ENCODE results near the gene ATF6. TPM values are rescaled to one million over a fixed set of nuclear protein-coding genes. Genes with fewer than 3 reads are reported as not detected.

ATF6 gene
- total and polyA plus RNA-seq, 2 donors from 2014 or later, result 11.5 to 35.6 TPM

DNA sequence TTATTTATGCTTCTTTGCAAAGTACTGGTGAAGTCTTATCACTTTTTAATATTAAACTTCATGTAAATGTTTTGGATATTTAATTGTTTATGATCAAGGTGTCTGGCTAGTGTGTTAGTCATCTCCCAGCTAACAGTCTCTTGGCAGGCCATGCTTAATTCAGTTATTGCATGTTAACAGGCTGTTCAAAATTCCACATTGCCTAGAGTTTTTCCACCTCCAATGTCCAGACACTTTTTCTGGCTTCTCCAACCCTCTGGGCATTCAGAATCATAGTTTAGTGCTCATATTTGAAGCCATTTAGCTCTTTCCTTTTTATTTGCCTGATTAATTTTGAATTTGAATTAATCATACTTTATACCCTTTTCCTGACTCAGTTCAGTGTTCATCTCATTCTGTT lies 188.3 kb downstream of the ATF6 start:
- DNase-seq, result no peak
- Histone ChIP-seq H3K9me3 (ENCODE audit: control insufficient read depth in 2 of 3, insufficient read depth in 1 of 3, low read length in 3 of 3) (no peaks in the 10 kb centered on the region), H3K27ac (ENCODE audit: low read depth in 2 of 2, low read length in 2 of 2) (no peak overlapping the region), H3K27me3 (ENCODE audit: control insufficient read depth, insufficient read depth, low read length) (no peaks in the 10 kb centered on the region), H3K36me3 (ENCODE audit: control insufficient read depth in 2 of 3, insufficient read depth in 3 of 3, low read length in 3 of 3) (peaks cover 0 to 6% (median 5%) of the 10 kb centered on the region in 3 donors), H3K4me3 (ENCODE audit: low read length in 3 of 3) (no peak overlapping the region), H3K9ac (ENCODE audit: low read length in 3 of 3) (no peak overlapping the region), H3K4me1 (ENCODE audit: control insufficient read depth in 2 of 3, insufficient read depth in 2 of 3, low read depth in 1 of 3, low read length in 3 of 3) (no peaks in the 10 kb centered on the region)
- intact Hi-C loops (cut with DNase I), result no loop called here
- no peak for FAIRE-seq
- TF ChIP-seq, protein P1, sequence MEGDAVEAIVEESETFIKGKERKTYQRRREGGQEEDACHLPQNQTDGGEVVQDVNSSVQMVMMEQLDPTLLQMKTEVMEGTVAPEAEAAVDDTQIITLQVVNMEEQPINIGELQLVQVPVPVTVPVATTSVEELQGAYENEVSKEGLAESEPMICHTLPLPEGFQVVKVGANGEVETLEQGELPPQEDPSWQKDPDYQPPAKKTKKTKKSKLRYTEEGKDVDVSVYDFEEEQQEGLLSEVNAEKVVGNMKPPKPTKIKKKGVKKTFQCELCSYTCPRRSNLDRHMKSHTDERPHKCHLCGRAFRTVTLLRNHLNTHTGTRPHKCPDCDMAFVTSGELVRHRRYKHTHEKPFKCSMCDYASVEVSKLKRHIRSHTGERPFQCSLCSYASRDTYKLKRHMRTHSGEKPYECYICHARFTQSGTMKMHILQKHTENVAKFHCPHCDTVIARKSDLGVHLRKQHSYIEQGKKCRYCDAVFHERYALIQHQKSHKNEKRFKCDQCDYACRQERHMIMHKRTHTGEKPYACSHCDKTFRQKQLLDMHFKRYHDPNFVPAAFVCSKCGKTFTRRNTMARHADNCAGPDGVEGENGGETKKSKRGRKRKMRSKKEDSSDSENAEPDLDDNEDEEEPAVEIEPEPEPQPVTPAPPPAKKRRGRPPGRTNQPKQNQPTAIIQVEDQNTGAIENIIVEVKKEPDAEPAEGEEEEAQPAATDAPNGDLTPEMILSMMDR (IDR thresholded peaks at IDR 0.05; ENCODE audit: borderline replicate concordance, extremely low read depth, insufficient read depth), result no peak

DNA sequence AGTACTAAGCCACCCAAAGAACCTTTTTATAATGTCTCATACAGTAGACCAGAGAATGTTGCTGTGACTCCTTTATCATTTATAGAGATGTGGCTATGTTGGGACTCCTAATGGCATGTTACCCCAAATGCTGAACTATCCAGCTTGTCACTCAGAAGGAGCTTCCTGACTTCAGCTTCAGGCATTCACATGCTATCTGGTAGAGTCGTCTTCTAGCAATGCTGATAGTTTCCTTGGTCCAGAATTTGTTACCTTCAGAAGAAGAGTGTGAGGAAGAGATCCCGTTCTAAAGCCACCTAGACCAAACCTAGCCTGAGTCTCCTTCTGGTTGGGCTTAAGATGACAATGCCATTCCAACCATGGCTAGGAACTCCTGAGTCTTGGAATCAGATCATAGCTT lies 189.5 kb downstream of the ATF6 start:
- Histone ChIP-seq H3K36me3 (ENCODE audit: control insufficient read depth in 2 of 3, insufficient read depth in 3 of 3, low read length in 3 of 3) (peaks cover 0 to 6% (median 5%) of the 10 kb centered on the region in 3 donors), H3K4me3 (ENCODE audit: low read length in 3 of 3) (no peak overlapping the region), H3K9me3 (ENCODE audit: control insufficient read depth in 2 of 3, insufficient read depth in 1 of 3, low read length in 3 of 3) (no peaks in the 10 kb centered on the region), H3K9ac (ENCODE audit: low read length in 3 of 3) (no peak overlapping the region), H3K27ac (ENCODE audit: low read depth in 2 of 2, low read length in 2 of 2) (no peak overlapping the region), H3K27me3 (ENCODE audit: control insufficient read depth, insufficient read depth, low read length) (no peaks in the 10 kb centered on the region), H3K4me1 (ENCODE audit: control insufficient read depth in 2 of 3, insufficient read depth in 2 of 3, low read depth in 1 of 3, low read length in 3 of 3) (no peaks in the 10 kb centered on the region)
- FAIRE-seq (no peak), DNase-seq (no peak)
- intact Hi-C loops (cut with DNase I), result no loop called here
- TF ChIP-seq, protein P1 (IDR thresholded peaks at IDR 0.05; ENCODE audit: borderline replicate concordance, extremely low read depth, insufficient read depth), result no peak

DNA sequence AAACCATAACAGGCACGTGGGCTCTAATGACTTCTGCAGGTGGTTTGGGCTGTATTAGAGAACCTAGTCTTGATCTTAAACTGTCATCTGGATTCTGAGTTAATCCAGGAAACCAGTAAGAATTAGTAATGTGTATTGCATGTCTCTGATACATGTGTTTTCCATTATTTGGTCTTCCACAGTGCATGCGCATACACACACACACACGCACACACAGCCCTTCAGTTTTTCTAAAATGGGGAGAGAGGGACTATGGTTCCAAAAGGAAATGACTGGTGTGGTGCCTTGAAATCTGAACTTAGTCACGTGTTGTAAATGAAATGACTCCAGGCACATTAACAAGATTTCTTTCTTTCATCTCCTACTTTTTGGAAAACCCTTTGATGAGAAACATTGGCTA lies 190.0 kb downstream of the ATF6 start:
- TF ChIP-seq, protein P1 (IDR thresholded peaks at IDR 0.05; ENCODE audit: borderline replicate concordance, extremely low read depth, insufficient read depth), result no peak
- Histone ChIP-seq H3K9me3 (ENCODE audit: control insufficient read depth in 2 of 3, insufficient read depth in 1 of 3, low read length in 3 of 3) (no peaks in the 10 kb centered on the region), H3K27ac (ENCODE audit: low read depth in 2 of 2, low read length in 2 of 2) (no peak overlapping the region), H3K36me3 (ENCODE audit: control insufficient read depth in 2 of 3, insufficient read depth in 3 of 3, low read length in 3 of 3) (peaks cover 0 to 6% (median 5%) of the 10 kb centered on the region in 3 donors), H3K4me3 (ENCODE audit: low read length in 3 of 3) (no peak overlapping the region), H3K27me3 (ENCODE audit: control insufficient read depth, insufficient read depth, low read length) (no peaks in the 10 kb centered on the region), H3K4me1 (ENCODE audit: control insufficient read depth in 2 of 3, insufficient read depth in 2 of 3, low read depth in 1 of 3, low read length in 3 of 3) (no peaks in the 10 kb centered on the region), H3K9ac (ENCODE audit: low read length in 3 of 3) (no peak overlapping the region)
- DNase-seq (no peak), FAIRE-seq (no peak)
- intact Hi-C loops (cut with DNase I), result no loop called here

DNA sequence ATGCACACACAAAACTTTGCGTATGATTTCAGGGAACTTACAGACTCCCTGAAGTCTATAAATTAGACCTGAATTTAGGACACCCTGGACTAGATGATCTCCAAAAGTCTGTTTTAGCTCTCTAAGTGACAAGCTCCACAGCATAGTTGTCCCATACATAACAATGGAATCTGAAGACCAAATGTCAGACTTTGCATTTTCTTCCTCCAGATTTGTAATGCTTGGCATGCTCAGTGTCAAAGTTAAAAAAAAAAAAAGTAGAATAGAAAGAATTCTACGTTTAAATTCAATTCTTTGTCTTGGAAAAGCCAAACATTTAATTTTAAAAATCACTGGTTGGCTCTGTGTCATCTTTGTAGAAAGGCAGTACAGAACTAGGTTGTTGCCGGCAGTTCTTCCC lies 190.8 kb downstream of the ATF6 start:
- Histone ChIP-seq H3K36me3 (ENCODE audit: control insufficient read depth in 2 of 3, insufficient read depth in 3 of 3, low read length in 3 of 3) (peaks cover 0 to 6% (median 5%) of the 10 kb centered on the region in 3 donors), H3K9me3 (ENCODE audit: control insufficient read depth in 2 of 3, insufficient read depth in 1 of 3, low read length in 3 of 3) (no peaks in the 10 kb centered on the region), H3K4me1 (ENCODE audit: control insufficient read depth in 2 of 3, insufficient read depth in 2 of 3, low read depth in 1 of 3, low read length in 3 of 3) (peaks cover 0 to 2% (median 0%) of the 10 kb centered on the region in 3 donors), H3K4me3 (ENCODE audit: low read length in 3 of 3) (no peak overlapping the region), H3K27ac (ENCODE audit: low read depth in 2 of 2, low read length in 2 of 2) (no peak overlapping the region), H3K9ac (ENCODE audit: low read length in 3 of 3) (no peak overlapping the region), H3K27me3 (ENCODE audit: control insufficient read depth, insufficient read depth, low read length) (no peaks in the 10 kb centered on the region)
- FAIRE-seq, result no peak
- intact Hi-C loops (cut with DNase I), result no loop called here
- no peak for DNase-seq
- TF ChIP-seq, protein P1 (IDR thresholded peaks at IDR 0.05; ENCODE audit: borderline replicate concordance, extremely low read depth, insufficient read depth), result no peak
